Mammary epithelial cell (primary cell): Measurements from ENCODE around the gene BICD2.
"Not testable (repeated sequence)": the region's sequence is repeated elsewhere in the genome, so short reads cannot be mapped to it uniquely, and the experiment has no call there.

Experiments
- EZH2 ChIP-seq: IDR thresholded peaks from 2 replicates; pipeline ENCODE4 v1.6.1; 2012; ENCODE audit warnings: low read length, inconsistent platforms, borderline replicate concordance
- TF ChIP-seq, protein P1 (sequence below), 2 donors: IDR thresholded peaks in 1 of 2; conservative IDR thresholded peaks in 1 of 2; 2 replicates each; pipeline ENCODE4 v1.5.1; 2011 to 2012; ENCODE audit warnings: inconsistent platforms in 2 of 2, low read length in 2 of 2, mild to moderate bottlenecking in 2 of 2, control low read depth in 1 of 2, low read depth in 1 of 2; ENCODE audit not compliant: insufficient read depth in 1 of 2; ENCODE audit errors: extremely low read depth in 1 of 2

DNA sequence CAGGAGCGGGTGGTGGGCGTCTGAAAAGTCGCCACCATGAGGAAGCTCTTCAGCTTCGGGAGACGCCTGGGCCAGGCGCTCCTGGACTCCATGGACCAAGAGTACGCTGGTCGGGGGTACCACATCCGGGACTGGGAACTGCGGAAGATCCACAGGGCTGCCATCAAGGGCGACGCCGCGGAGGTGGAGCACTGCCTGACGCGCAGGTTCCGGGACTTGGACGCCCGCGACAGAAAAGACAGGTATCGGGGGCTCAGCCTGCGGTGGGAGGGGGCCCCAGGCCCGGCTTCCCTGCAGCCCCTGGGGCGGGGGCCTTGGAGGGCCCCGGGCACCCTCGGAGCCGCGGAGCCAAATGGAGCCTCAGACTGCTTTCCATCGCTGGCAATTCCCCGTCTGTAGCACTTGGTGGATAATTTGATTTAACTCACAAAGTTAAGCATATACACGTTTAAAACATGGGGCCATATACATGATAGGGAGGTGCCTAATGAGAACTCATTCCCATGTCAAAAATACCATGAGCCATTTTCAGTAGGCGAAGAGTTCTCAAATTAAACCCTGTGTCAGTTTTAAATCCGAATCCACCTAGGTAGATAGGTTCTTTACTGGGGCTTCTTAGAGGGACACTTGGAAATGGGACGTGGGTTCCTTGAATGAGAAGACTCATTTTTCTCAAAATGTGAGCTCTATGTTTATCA, 45.1 kb upstream of the BICD2 start:
- TF ChIP-seq, protein P1, sequence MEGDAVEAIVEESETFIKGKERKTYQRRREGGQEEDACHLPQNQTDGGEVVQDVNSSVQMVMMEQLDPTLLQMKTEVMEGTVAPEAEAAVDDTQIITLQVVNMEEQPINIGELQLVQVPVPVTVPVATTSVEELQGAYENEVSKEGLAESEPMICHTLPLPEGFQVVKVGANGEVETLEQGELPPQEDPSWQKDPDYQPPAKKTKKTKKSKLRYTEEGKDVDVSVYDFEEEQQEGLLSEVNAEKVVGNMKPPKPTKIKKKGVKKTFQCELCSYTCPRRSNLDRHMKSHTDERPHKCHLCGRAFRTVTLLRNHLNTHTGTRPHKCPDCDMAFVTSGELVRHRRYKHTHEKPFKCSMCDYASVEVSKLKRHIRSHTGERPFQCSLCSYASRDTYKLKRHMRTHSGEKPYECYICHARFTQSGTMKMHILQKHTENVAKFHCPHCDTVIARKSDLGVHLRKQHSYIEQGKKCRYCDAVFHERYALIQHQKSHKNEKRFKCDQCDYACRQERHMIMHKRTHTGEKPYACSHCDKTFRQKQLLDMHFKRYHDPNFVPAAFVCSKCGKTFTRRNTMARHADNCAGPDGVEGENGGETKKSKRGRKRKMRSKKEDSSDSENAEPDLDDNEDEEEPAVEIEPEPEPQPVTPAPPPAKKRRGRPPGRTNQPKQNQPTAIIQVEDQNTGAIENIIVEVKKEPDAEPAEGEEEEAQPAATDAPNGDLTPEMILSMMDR (conservative IDR thresholded peaks at IDR 0.05 in 1 of 2, IDR thresholded peaks at IDR 0.05 in 1 of 2; ENCODE audit: extremely low read depth in 1 of 2, insufficient read depth in 1 of 2, low read depth in 1 of 2, low read length in 2 of 2) = not testable (repeated sequence)
- not testable (repeated sequence) for TF ChIP-seq EZH2
